Stimulated activated CD8-positive, alpha-beta memory T cell treated with anti-CD3 and anti-CD28 coated beads, Interleukin-7, amount 100 ng/mL, for 48 hours (primary cell): ENCODE results near the gene PCDHA11.

Source experiments
- DNase-seq, 2 donors: peaks; one replicate each; pipeline ENCODE4 v3.0.0-alpha.2; 2020; ENCODE audit warnings: low read depth in 1 of 2; ENCODE audit errors: extremely low read depth in 1 of 2

PCDHA11 gene

DNA sequence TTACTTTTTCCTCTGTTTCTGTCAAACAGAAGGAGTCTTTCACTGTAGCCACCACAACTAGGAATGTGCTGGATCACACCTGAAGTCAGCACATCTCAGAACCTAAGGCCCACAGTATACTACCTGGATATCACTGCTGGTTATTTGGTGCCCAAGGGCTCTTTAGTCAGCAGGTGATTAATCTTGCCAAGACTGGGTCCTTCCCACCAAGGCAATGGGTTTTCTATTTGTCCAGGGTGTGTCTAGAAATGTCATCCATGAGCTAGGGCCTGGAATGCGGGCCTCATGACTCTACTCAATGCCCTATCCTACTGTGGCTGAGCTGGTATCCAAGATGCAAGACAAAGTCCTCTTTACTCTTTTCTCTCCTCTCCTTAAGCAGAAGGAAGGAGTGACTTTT is 47.6 kb downstream of the PCDHA11 start:
- no peak for DNase-seq
